Esophagus squamous epithelium (tissue), 5 donors: ENCODE measurements around the gene USP9X. TPM values are rescaled to one million over a fixed set of nuclear protein-coding genes. Genes with fewer than 3 reads are reported as not detected.
"Not testable (repeated sequence)": the region's sequence is repeated elsewhere in the genome, so short reads cannot be mapped to it uniquely, and the experiment has no call there.

Experiments
- DNase-seq: peaks from one replicate; lab custom pipeline; 2025; lab: John Stamatoyannopoulos, UW
- H3K27ac ChIP-seq, 4 donors: fragments of 200-600 bp; sonication (generic); one replicate each; pipeline ENCODE4 v1.5.1; 2016 to 2019; ENCODE audit warnings: mild to moderate bottlenecking in 1 of 4
- H3K27me3 ChIP-seq, 4 donors: fragments of 200-600 bp; sonication (generic); 1 replicate in 3 of 4; 2 replicates in 1 of 4; pipeline versions ENCODE4 v1.5.1 to v1.6.0; 2017 to 2021; ENCODE audit warnings: antibody characterized with exemption in 1 of 4
- H3K36me3 ChIP-seq, 3 donors: fragments of 200-600 bp; sonication (generic); one replicate each; pipeline ENCODE4 v1.5.1; 2016 to 2019
- H3K4me1 ChIP-seq, 3 donors: fragments of 200-600 bp; sonication (generic); one replicate each; pipeline ENCODE4 v1.5.1; 2017 to 2019
- H3K4me3 ChIP-seq, 4 donors: fragments of 200-600 bp; sonication (generic); 1 replicate in 3 of 4; 2 replicates in 1 of 4; pipeline ENCODE4 v1.5.1; 2016 to 2019; ENCODE audit warnings: mild to moderate bottlenecking in 2 of 4, moderate library complexity in 1 of 4
- H3K9me3 ChIP-seq, 3 donors: fragments of 200-600 bp; sonication (generic); one replicate each; pipeline ENCODE4 v1.5.1; 2016 to 2019
- CTCF ChIP-seq, 6 experiments: fragments of 450-650 bp in 4 of 6; fragments of 200-600 bp in 2 of 6; sonication (generic) in 2 of 6; IDR thresholded peaks; one replicate each; pipeline ENCODE4 v1.5.1; 2016 to 2019; ENCODE audit warnings: antibody characterized with exemption in 6 of 6, mild to moderate bottlenecking in 4 of 6, moderate library complexity in 4 of 6
- POLR2A ChIP-seq, 4 donors: fragments of 450-650 bp; IDR thresholded peaks; one replicate each; pipeline ENCODE4 v1.6.1; 2017; ENCODE audit warnings: antibody characterized with exemption in 4 of 4, mild to moderate bottlenecking in 4 of 4, moderate library complexity in 3 of 4
- whole genome bisulfite sequencing, 2 donors: methylation state at CpG; one replicate each; pipeline ENCODE4 v1.1.5; 2018; 5-methylcytosine and 5-hydroxymethylcytosine counted together
- intact Hi-C: fragments of 100-400 bp; cut with DNase I; formaldehyde crosslinking; loops from one replicate; pipeline ENCODE4 v1.15.0; 2022
- total RNA-seq, 4 donors: library from RNA; depleted of rRNA; stranded (reverse); fragments of >200 nt; gene quantifications; one replicate each; pipeline ENCODE4 v1.1.0, GENCODE V29; 2016
- donor health status: DM: yes; HTN: yes; CAD: no.

The USP9X gene
- total RNA-seq, 4 donors from 2014 or later, result 36.7 to 76.1 (median 56.4) TPM

DNA sequence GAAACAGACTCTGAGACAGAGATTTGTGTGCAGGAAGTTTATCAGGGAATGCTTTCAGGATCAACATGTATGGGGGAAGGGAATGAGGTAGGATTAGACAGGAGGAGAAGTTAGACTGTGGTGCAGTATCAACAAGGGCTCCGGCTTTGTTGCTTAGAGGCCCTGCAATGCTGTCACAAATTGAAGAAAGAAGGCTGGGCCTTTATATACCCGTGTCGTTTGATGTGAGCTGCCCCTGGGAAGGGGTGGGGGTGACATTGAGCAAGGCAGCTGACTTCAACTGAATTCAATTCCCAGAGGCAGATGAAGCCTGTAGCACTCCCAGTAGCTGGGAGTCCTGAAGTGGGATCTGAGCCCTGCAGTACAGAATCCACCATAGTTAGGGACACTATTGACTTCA lies 29.5 kb upstream of the USP9X start:
- no peak for DNase-seq
- Histone ChIP-seq H3K4me1 (no peaks in the 10 kb centered on the region), H3K27me3 (no peaks in the 10 kb centered on the region), H3K36me3 (no peaks in the 10 kb centered on the region), H3K9me3 (no peaks in the 10 kb centered on the region), H3K27ac (no peak overlapping the region), H3K4me3 (no peak overlapping the region)
- intact Hi-C loops, result no loop called here
- TF ChIP-seq CTCF (IDR thresholded peaks at IDR 0.05) (no peak), POLR2A (IDR thresholded peaks at IDR 0.05) (no peak)
- WGBS, 2 donors, result 43 to 75% methylated on average over 3 of the region's 3 CpGs

- intact Hi-C loops, H3K4me3 ChIP-seq, H3K27me3 ChIP-seq, H3K4me1 ChIP-seq, H3K9me3 ChIP-seq, H3K27ac ChIP-seq, H3K36me3 ChIP-seq, DNase-seq: not testable (repeated sequence)
- WGBS, 2 donors, result 61 to 69% methylated on average over 3 to 8 of the region's 8 CpGs
Observed at GRCh38 chrX:41063276-41063675, 22.0 kb upstream of the USP9X start.

DNA sequence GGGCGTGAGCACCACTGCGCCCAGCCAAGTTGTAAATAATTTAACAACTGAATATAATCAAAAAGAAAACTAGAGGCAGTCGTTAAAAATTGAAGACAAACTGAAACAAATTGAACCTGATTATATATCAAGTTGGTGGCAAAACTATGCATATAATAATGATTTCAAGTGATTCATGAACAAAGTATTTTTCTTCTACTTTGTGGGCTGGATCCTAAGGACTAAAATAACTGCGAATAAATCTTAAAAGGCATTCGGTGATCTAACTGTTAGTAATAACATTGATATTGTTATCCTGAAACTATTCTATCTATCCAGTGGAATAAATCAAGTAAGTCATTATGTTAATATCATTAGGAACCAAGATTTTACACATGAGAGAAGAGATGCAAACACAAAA lies 21.2 kb upstream of the USP9X start:
- no peaks in the 10 kb centered on the region for H3K27me3 ChIP-seq
- H3K4me3 ChIP-seq, result no peak overlapping the region
- H3K36me3 ChIP-seq, result no peaks in the 10 kb centered on the region
- intact Hi-C loops, result no loop called here
- no peak overlapping the region for H3K27ac ChIP-seq
- 53 to 71% methylated on average over 5 of the region's 5 CpGs for WGBS, 2 donors
- no peaks in the 10 kb centered on the region for H3K4me1 ChIP-seq
- TF ChIP-seq CTCF (IDR thresholded peaks at IDR 0.05) (no peak), POLR2A (IDR thresholded peaks at IDR 0.05) (no peak)
- DNase-seq, result no peak
- H3K9me3 ChIP-seq, result no peaks in the 10 kb centered on the region

DNA sequence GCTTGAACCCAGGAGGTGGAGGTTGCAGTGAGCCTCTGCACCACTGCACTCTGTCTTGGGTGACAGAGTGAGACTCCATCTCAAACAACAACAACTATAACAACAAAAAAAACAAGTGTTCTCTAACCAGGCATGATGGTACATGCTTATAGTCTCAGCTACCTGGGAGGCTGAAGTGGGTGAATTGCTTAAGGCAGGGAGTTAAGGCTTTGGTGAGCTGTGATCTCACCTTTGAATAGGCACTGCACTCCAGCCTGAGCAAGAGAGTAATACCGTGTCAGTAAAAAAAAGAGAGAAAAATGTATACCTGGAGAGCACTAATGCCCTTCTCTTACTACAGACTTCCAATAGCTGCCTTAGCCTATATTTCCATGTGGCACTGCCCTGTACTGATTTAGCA lies 18.9 kb upstream of the USP9X start:
- no peak for TF ChIP-seq CTCF (IDR thresholded peaks at IDR 0.05)
- no peak for TF ChIP-seq POLR2A (IDR thresholded peaks at IDR 0.05)
- DNase-seq, result no peak
- 44 to 57% methylated on average over 1 of the region's 1 CpG for WGBS, 2 donors
- Histone ChIP-seq H3K27me3 (no peaks in the 10 kb centered on the region), H3K9me3 (no peaks in the 10 kb centered on the region), H3K4me1 (no peaks in the 10 kb centered on the region), H3K27ac (no peak overlapping the region), H3K36me3 (no peaks in the 10 kb centered on the region), H3K4me3 (no peak overlapping the region)
- intact Hi-C loops, result no loop called here

GRCh38 chrX:41066969-41067368 lies 18.3 kb upstream of the USP9X start:
- no peaks in the 10 kb centered on the region for H3K36me3 ChIP-seq
- TF ChIP-seq CTCF (IDR thresholded peaks at IDR 0.05) (no peak), POLR2A (IDR thresholded peaks at IDR 0.05) (no peak)
- no peaks in the 10 kb centered on the region for H3K4me1 ChIP-seq
- H3K9me3 ChIP-seq, result no peaks in the 10 kb centered on the region
- no peak overlapping the region for H3K27ac ChIP-seq
- no peak for DNase-seq
- intact Hi-C loops, result no loop called here
- 57 to 80% methylated on average over 1 of the region's 1 CpG for WGBS, 2 donors
- H3K4me3 ChIP-seq, result no peak overlapping the region
- no peaks in the 10 kb centered on the region for H3K27me3 ChIP-seq

GRCh38 chrX:41067721-41068120 lies 17.5 kb upstream of the USP9X start:
- no peak for DNase-seq
- intact Hi-C loops, result no loop called here
- 78 to 90% methylated on average over 5 of the region's 5 CpGs for WGBS, 2 donors
- H3K27me3 ChIP-seq, result no peaks in the 10 kb centered on the region
- H3K36me3 ChIP-seq, result no peaks in the 10 kb centered on the region
- no peaks in the 10 kb centered on the region for H3K4me1 ChIP-seq
- H3K27ac ChIP-seq, result no peak overlapping the region
- no peak for TF ChIP-seq POLR2A (IDR thresholded peaks at IDR 0.05)
- H3K4me3 ChIP-seq, result no peak overlapping the region
- H3K9me3 ChIP-seq, result no peaks in the 10 kb centered on the region
